K562 (cell line): ENCODE data around the gene HNRNPU. TPM values are rescaled to one million over a fixed set of nuclear protein-coding genes. Genes with fewer than 3 reads are reported as not detected.

ENCODE experiments used
- ARID1B ChIP-seq: fragments of 450-650 bp; IDR thresholded peaks from 2 replicates; pipeline ENCODE4 v1.6.1; 2016; ENCODE audit warnings: antibody characterized with exemption, mild to moderate bottlenecking, inconsistent platforms
- BRD9 ChIP-seq: fragments of 450-650 bp; IDR thresholded peaks from 2 replicates; pipeline ENCODE4 v1.6.1; 2018; ENCODE audit warnings: low read depth; ENCODE audit not compliant: partially characterized antibody
- CHD1 ChIP-seq: fragments of 200-600 bp; sonication (generic); IDR thresholded peaks from one replicate; pipeline ENCODE4 v1.6.1; 2012; ENCODE audit warnings: mild to moderate bottlenecking, moderate library complexity, low read length, inconsistent platforms
- ESRRA ChIP-seq: fragments of 450-650 bp; IDR thresholded peaks from 2 replicates; pipeline ENCODE4 v1.6.1; 2014; ENCODE audit warnings: low read depth, mild to moderate bottlenecking, moderate library complexity, borderline replicate concordance
- ETV1 ChIP-seq: fragments of 450-650 bp; conservative IDR thresholded peaks from 2 replicates; pipeline ENCODE4 v1.6.1; 2016; ENCODE audit warnings: missing genetic modification characterization, control low read depth, low read depth, missing compliant biosample characterization
- ETV6 ChIP-seq, 3 experiments: fragments of 150-350 bp in 1 of 3; sonication (generic) in 1 of 3; formaldehyde crosslinking in 1 of 3; IDR thresholded peaks; 2 replicates each; pipeline versions ENCODE4 v1.6.1 to v1.8.0; 2014 to 2022; ENCODE audit warnings: borderline replicate concordance in 2 of 3, low read depth in 2 of 3, antibody characterized with exemption in 1 of 3, low read length in 1 of 3, mild to moderate bottlenecking in 1 of 3, missing genetic modification reagents in 1 of 3
- GABPB1 ChIP-seq: sonication (generic); formaldehyde crosslinking; IDR thresholded peaks from 2 replicates; pipeline ENCODE4 v1.8.0; 2022; ENCODE audit warnings: mild to moderate bottlenecking, missing genetic modification reagents
- GTF2E2 ChIP-seq: fragments of 200-800 bp; sonication (Bioruptor generic); IDR thresholded peaks from 2 replicates; pipeline ENCODE4 v1.6.1; 2016; ENCODE audit warnings: missing genetic modification characterization, missing compliant biosample characterization
- NFATC3 ChIP-seq: fragments of 450-650 bp; IDR thresholded peaks from 2 replicates; pipeline ENCODE4 v1.6.1; 2017; ENCODE audit warnings: mild to moderate bottlenecking
- NFE2L1 ChIP-seq: fragments of 450-650 bp; IDR thresholded peaks from 2 replicates; pipeline ENCODE4 v1.6.1; 2016; ENCODE audit warnings: missing genetic modification characterization, low read depth, mild to moderate bottlenecking, missing compliant biosample characterization, moderate library complexity, borderline replicate concordance
- NR2C2 ChIP-seq, 2 experiments: fragments of 200-800 bp in 1 of 2; sonication (Bioruptor generic) in 1 of 2; sonication (generic) in 1 of 2; formaldehyde crosslinking in 1 of 2; IDR thresholded peaks; 2 replicates each; pipeline versions ENCODE4 v1.6.1 to v1.8.0; 2016 to 2022; ENCODE audit warnings: mild to moderate bottlenecking in 1 of 2, missing compliant biosample characterization in 1 of 2, missing genetic modification characterization in 1 of 2, missing genetic modification reagents in 1 of 2
- POLR2A ChIP-seq: fragments of 450-650 bp; conservative IDR thresholded peaks from 2 replicates; pipeline ENCODE4 v1.6.1; 2016
- RBM34 ChIP-seq: fragments of 200-400 bp; formaldehyde crosslinking; IDR thresholded peaks from 2 replicates; pipeline ENCODE4 v1.6.1; 2018; ENCODE audit warnings: low read length, borderline replicate concordance; ENCODE audit not compliant: insufficient read depth
- XRCC5 ChIP-seq: fragments of 200-400 bp; formaldehyde crosslinking; IDR thresholded peaks from 2 replicates; pipeline ENCODE4 v1.6.1; 2017; ENCODE audit warnings: low read depth, mild to moderate bottlenecking, low read length
- YBX1 ChIP-seq: fragments of 450-650 bp; IDR thresholded peaks from 2 replicates; pipeline ENCODE4 v1.7.1; 2016; ENCODE audit warnings: mild to moderate bottlenecking
- ZNF347 ChIP-seq: fragments of 450-650 bp; formaldehyde crosslinking; IDR thresholded peaks from 2 replicates; pipeline ENCODE4 v1.4.0; 2020; ENCODE audit warnings: low read depth, mild to moderate bottlenecking, moderate library complexity
- ZNF778 ChIP-seq: fragments of 450-650 bp; formaldehyde crosslinking; IDR thresholded peaks from 2 replicates; pipeline ENCODE4 v1.4.0; 2020; ENCODE audit warnings: mild to moderate bottlenecking, moderate library complexity
- polyA plus RNA-seq, 8 experiments: library from polyadenylated mRNA; depleted of rRNA in 4 of 8; stranded (reverse) in 5 of 8; unstranded in 3 of 8; fragments of >200 nt; fragmentation: Nextera tagmentation in 2 of 8; fragmentation: Illumina TruSeq in 1 of 8; extraction: Ambion mirVana in 2 of 8; extraction: Trizol in 1 of 8; gene quantifications; 2 replicates each; pipeline versions ENCODE4 v1.2.1 to v1.2.3, GENCODE V29; 2011 to 2014; ENCODE audit warnings: inconsistent platforms in 1 of 8, missing spikeins in 1 of 8
- total RNA-seq, 7 experiments: library from RNA; depleted of rRNA in 6 of 7; stranded (reverse); fragments of >200 nt in 6 of 7; fragmentation: Illumina TruSeq in 2 of 7; extraction: Trizol in 2 of 7; gene quantifications; 2 replicates each; pipeline versions ENCODE4 v1.2.1 to v1.2.3, GENCODE V29; 2011 to 2021; ENCODE audit warnings: low replicate concordance in 1 of 7
- TF ChIP-seq, protein P1 (sequence below): fragments of 450-650 bp; IDR thresholded peaks from 2 replicates; pipeline ENCODE4 v1.7.0; 2016; ENCODE audit warnings: borderline replicate concordance
- TF ChIP-seq, protein P2 (sequence below): fragments of 250-450 bp; sonication (Bioruptor Pico); IDR thresholded peaks from 2 replicates; pipeline ENCODE4 v1.5.0; 2021
- TF ChIP-seq, protein P3 (sequence below), 2 experiments: fragments of 450-650 bp in 1 of 2; sonication (generic) in 1 of 2; formaldehyde crosslinking; conservative IDR thresholded peaks; 2 replicates each; pipeline versions ENCODE4 v1.4.0 to v1.8.1; 2020 to 2022; ENCODE audit warnings: mild to moderate bottlenecking in 1 of 2, missing genetic modification reagents in 1 of 2
- TF ChIP-seq, protein P4 (sequence below): fragments of 250-450 bp; sonication (Bioruptor Pico); IDR thresholded peaks from 2 replicates; pipeline ENCODE4 v1.5.0; 2022; ENCODE audit warnings: mild to moderate bottlenecking

Gene HNRNPU
- total and polyA plus RNA-seq, 9 of the 15 experiments (the other 6 are each of a cell fraction or from before 2014, with no cell fraction given), result 159 to 777 (median 577) TPM

DNA sequence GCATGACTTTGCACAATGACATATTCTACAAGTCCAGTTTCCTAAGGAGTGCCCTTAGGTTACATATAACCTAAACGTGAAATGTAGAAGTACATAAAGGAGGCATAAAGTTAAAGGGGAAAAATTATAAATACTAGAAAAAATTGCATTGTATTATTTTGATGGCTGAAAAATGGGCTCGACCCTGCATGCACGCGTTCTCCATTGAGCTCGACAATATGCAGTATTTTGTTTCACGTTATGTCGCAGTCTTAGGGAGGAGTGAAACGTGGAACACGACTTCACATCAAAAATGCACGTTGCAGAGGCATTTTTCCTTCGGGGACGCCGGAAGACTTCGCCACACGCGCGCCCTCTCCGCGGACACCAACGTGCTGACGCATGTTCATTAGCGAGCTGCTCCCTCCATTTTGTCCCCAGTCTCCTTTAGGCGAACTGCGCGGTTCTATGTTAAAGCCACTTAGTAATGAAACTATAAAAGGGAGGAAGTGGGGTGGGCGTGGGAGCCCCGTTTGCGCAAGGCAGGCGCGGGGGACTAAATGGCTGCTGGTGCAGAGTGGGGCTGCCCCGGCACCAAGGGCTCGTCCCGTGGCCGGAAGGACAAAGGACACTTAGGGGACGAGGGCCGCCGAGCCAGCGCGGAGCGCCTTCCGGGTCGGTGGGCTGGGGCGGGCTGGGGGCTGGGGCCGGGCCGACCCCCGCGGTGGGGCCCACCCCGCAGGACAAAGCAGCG is 29.6 kb downstream of the HNRNPU start (continued):
- TF ChIP-seq, protein P1, sequence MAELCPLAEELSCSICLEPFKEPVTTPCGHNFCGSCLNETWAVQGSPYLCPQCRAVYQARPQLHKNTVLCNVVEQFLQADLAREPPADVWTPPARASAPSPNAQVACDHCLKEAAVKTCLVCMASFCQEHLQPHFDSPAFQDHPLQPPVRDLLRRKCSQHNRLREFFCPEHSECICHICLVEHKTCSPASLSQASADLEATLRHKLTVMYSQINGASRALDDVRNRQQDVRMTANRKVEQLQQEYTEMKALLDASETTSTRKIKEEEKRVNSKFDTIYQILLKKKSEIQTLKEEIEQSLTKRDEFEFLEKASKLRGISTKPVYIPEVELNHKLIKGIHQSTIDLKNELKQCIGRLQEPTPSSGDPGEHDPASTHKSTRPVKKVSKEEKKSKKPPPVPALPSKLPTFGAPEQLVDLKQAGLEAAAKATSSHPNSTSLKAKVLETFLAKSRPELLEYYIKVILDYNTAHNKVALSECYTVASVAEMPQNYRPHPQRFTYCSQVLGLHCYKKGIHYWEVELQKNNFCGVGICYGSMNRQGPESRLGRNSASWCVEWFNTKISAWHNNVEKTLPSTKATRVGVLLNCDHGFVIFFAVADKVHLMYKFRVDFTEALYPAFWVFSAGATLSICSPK, result no peak
- peak; percentile 92 for TF ChIP-seq ETV1 (tag)
- no peak for TF ChIP-seq YBX1
- peak; percentile 95 for TF ChIP-seq BRD9
- TF ChIP-seq GTF2E2 (tag), result peak; percentile 46; the same call in 1 of the 2 replicates
- TF ChIP-seq POLR2A, result peak; percentile 92
- TF ChIP-seq ARID1B, result 0 out of 2 replicates have a peak, but pooled peaks have one; percentile 10
- TF ChIP-seq CHD1, result peak; percentile 97
- no peak for TF ChIP-seq RBM34
- TF ChIP-seq, protein P2, sequence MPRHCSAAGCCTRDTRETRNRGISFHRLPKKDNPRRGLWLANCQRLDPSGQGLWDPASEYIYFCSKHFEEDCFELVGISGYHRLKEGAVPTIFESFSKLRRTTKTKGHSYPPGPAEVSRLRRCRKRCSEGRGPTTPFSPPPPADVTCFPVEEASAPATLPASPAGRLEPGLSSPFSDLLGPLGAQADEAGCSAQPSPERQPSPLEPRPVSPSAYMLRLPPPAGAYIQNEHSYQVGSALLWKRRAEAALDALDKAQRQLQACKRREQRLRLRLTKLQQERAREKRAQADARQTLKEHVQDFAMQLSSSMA (CRISPR knock-in tag), result peak; percentile 87
- no peak for TF ChIP-seq NR2C2 (CRISPR knock-in tag; IDR thresholded peaks at IDR 0.05)
- peak; percentile 93 for TF ChIP-seq NR2C2 (tag; IDR thresholded peaks at IDR 0.05)
- TF ChIP-seq GABPB1, result peak; percentile 63; the same call in 1 of the 2 replicates
- TF ChIP-seq ZNF347 (CRISPR knock-in tag), result peak; percentile 66; the same call in 1 of the 2 replicates
- peak; percentile 98 for TF ChIP-seq ESRRA
- TF ChIP-seq NFE2L1 (tag), result peak; percentile 80
- no peak for TF ChIP-seq ETV6 (IDR thresholded peaks at IDR 0.05; ENCODE audit: borderline replicate concordance in 1 of 2, low read depth in 2 of 2, low read length in 1 of 2)
- TF ChIP-seq ETV6 (CRISPR knock-in tag; IDR thresholded peaks at IDR 0.05; ENCODE audit: borderline replicate concordance), result peak; percentile 95; the same call in 1 of the 2 replicates
- peak; percentile 93 for TF ChIP-seq NFATC3
- TF ChIP-seq, protein P3, sequence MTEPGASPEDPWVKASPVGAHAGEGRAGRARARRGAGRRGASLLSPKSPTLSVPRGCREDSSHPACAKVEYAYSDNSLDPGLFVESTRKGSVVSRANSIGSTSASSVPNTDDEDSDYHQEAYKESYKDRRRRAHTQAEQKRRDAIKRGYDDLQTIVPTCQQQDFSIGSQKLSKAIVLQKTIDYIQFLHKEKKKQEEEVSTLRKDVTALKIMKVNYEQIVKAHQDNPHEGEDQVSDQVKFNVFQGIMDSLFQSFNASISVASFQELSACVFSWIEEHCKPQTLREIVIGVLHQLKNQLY (CRISPR knock-in tag; conservative IDR thresholded peaks at IDR 0.05), result peak in 1 of 2 experiments; percentile 24; a peak in 1 of 4 replicates
- TF ChIP-seq, protein P4, sequence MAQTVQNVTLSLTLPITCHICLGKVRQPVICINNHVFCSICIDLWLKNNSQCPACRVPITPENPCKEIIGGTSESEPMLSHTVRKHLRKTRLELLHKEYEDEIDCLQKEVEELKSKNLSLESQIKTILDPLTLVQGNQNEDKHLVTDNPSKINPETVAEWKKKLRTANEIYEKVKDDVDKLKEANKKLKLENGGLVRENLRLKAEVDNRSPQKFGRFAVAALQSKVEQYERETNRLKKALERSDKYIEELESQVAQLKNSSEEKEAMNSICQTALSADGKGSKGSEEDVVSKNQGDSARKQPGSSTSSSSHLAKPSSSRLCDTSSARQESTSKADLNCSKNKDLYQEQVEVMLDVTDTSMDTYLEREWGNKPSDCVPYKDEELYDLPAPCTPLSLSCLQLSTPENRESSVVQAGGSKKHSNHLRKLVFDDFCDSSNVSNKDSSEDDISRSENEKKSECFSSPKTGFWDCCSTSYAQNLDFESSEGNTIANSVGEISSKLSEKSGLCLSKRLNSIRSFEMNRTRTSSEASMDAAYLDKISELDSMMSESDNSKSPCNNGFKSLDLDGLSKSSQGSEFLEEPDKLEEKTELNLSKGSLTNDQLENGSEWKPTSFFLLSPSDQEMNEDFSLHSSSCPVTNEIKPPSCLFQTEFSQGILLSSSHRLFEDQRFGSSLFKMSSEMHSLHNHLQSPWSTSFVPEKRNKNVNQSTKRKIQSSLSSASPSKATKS (CRISPR knock-in tag), result no peak
- no peak for TF ChIP-seq XRCC5
- TF ChIP-seq ZNF778 (CRISPR knock-in tag), result no peak
